Kidney epithelial cell (primary cell): ENCODE data around the gene C19orf18. TPM values are rescaled to one million over a fixed set of nuclear protein-coding genes. Genes with fewer than 3 reads are reported as not detected.

Experiments
- DNase-seq: peaks from one replicate; pipeline ENCODE4 v3.0.0-alpha.2; 2010; ENCODE audit warnings: low read depth
- H3K27me3 ChIP-seq: 2 replicates; pipeline ENCODE4 v1.6.0; 2011; ENCODE audit warnings: low read length; ENCODE audit not compliant: control insufficient read depth, insufficient read depth
- H3K36me3 ChIP-seq: 2 replicates; pipeline ENCODE4 v1.5.1; 2011; ENCODE audit warnings: low read length; ENCODE audit not compliant: control insufficient read depth, insufficient read depth
- H3K4me3 ChIP-seq: 2 replicates; pipeline ENCODE4 v1.5.1; 2011; ENCODE audit warnings: low read depth, mild to moderate bottlenecking, control low read depth, low read length
- CTCF ChIP-seq: IDR thresholded peaks from 2 replicates; pipeline ENCODE4 v1.5.1; 2011; ENCODE audit warnings: mild to moderate bottlenecking, moderate library complexity, low read length, control low read depth, inconsistent platforms; ENCODE audit not compliant: insufficient read depth, poor library complexity, severe bottlenecking
- total RNA-seq: library from RNA; depleted of rRNA; stranded (reverse); fragments of >200 nt; gene quantifications from 2 replicates; pipeline ENCODE4 v1.2.3, GENCODE V29; 2015

The C19orf18 gene
- total RNA-seq, 1 donor from 2014 or later: 0.17 TPM

GRCh38 chr19:58001895-58002369 lies 27.6 kb upstream of the C19orf18 start:
- peaks cover 2% of the 10 kb centered on the region for H3K36me3 ChIP-seq
- H3K27me3 ChIP-seq: no peaks in the 10 kb centered on the region
- TF ChIP-seq CTCF: no peak
- peak overlapping the region; percentile 91 for H3K4me3 ChIP-seq
- no peak for DNase-seq

- DNase-seq: no peak
- H3K36me3 ChIP-seq: peaks cover 2% of the 10 kb centered on the region
- no peak for TF ChIP-seq CTCF
- no peaks in the 10 kb centered on the region for H3K27me3 ChIP-seq
- H3K4me3 ChIP-seq: no peak overlapping the region
These were observed 26.3 kb upstream of the C19orf18 start for GRCh38 chr19:58000677-58001076.

GRCh38 chr19:57992841-57993240 lies 18.5 kb upstream of the C19orf18 start:
- Histone ChIP-seq H3K27me3 (no peaks in the 10 kb centered on the region), H3K4me3 (no peak overlapping the region), H3K36me3 (peaks cover 5% of the 10 kb centered on the region)
- no peak for DNase-seq
- no peak for TF ChIP-seq CTCF

GRCh38 chr19:57978586-57979289 lies 4.4 kb upstream of the C19orf18 start:
- TF ChIP-seq CTCF: no peak

GRCh38 chr19:57964761-57965160 lies 9.6 kb downstream of the C19orf18 start:
- Histone ChIP-seq H3K27me3 (no peaks in the 10 kb centered on the region), H3K36me3 (no peaks in the 10 kb centered on the region), H3K4me3 (no peak overlapping the region)
- no peak for DNase-seq
- no peak for TF ChIP-seq CTCF

More at GRCh38 chr19:57978586-57979289, 4.4 kb upstream of the C19orf18 start:
- Histone ChIP-seq H3K27me3 (no peaks in the 10 kb centered on the region), H3K36me3 (peaks cover 1% of the 10 kb centered on the region), H3K4me3 (no peak overlapping the region)
- DNase-seq: no peak

- no peak for DNase-seq
- H3K4me3 ChIP-seq: no peak overlapping the region
- H3K36me3 ChIP-seq: no peaks in the 10 kb centered on the region
- TF ChIP-seq CTCF: no peak
- H3K27me3 ChIP-seq: no peaks in the 10 kb centered on the region
These were observed 12.5 kb downstream of the C19orf18 start for GRCh38 chr19:57961785-57962184.
